IMR-90 (cell line): Measurements from ENCODE around the gene HSPA12A. TPM values are rescaled to one million over a fixed set of nuclear protein-coding genes. Genes with fewer than 3 reads are reported as not detected.

Experiments
- ATAC-seq: fragments of 200-7000 bp; cut with Tn5 transposase; 2 replicates; pipeline ENCODE4 v1.9.1; 2020; ENCODE audit warnings: low read depth, mild to moderate bottlenecking, moderate library complexity
- BruUV-seq: library from RNA; stranded (reverse); fragments of 400-500 nt; replicated peaks from 2 replicates; lab custom pipeline; 2021; lab: Mats Ljungman, UMichigan
- CTCF ChIA-PET: fragments of 300-600 bp; formaldehyde crosslinking; extraction: SDS; loops from one replicate; lab custom pipeline; 2021; ENCODE audit warnings: antibody characterized with exemption; lab: Yijun Ruan, JAX
- POLR2A ChIA-PET: fragments of 300-600 bp; sonication (Branson Sonifier 250); formaldehyde crosslinking; loops from one replicate; lab custom pipeline; 2022; ENCODE audit warnings: antibody characterized with exemption; ENCODE audit not compliant: unreplicated experiment; lab: Charles Lee
- DNase-seq: peaks from one replicate; pipeline ENCODE4 v3.0.0; 2013
- H2AFZ ChIP-seq: replicated peaks from 2 replicates; pipeline ENCODE3; 2013; ENCODE audit warnings: low read length, mild to moderate bottlenecking; ENCODE audit not compliant: poor library complexity
- H2AK5ac ChIP-seq: 2 replicates; pipeline ENCODE4 v1.6.1; 2013; ENCODE audit warnings: low read depth, low read length, inconsistent platforms
- H2AK9ac ChIP-seq: replicated peaks from 2 replicates; pipeline ENCODE3; 2013; ENCODE audit warnings: mild to moderate bottlenecking, low read depth, low read length, moderate library complexity; ENCODE audit not compliant: poor library complexity
- H2BK120ac ChIP-seq: 2 replicates; pipeline ENCODE4 v1.6.1; 2013; ENCODE audit warnings: low read depth, low read length, inconsistent platforms
- H2BK15ac ChIP-seq: 3 replicates; pipeline ENCODE4 v1.6.1; 2013; ENCODE audit warnings: low read depth, low read length, inconsistent platforms
- H2BK20ac ChIP-seq: 2 replicates; pipeline ENCODE4 v1.6.1; 2013; ENCODE audit warnings: low read depth, mild to moderate bottlenecking, inconsistent platforms, low read length, moderate library complexity
- H2BK5ac ChIP-seq: 2 replicates; pipeline ENCODE4 v1.6.1; 2013; ENCODE audit warnings: mild to moderate bottlenecking, low read depth, low read length, inconsistent platforms; ENCODE audit not compliant: poor library complexity, severe bottlenecking
- H3K14ac ChIP-seq: replicated peaks from 2 replicates; pipeline ENCODE4 v1.6.1; 2013; ENCODE audit warnings: low read depth, low read length, inconsistent platforms
- H3K18ac ChIP-seq: 2 replicates; pipeline ENCODE4 v1.6.1; 2013; ENCODE audit warnings: low read depth, low read length, control low read depth
- H3K23ac ChIP-seq: 2 replicates; pipeline ENCODE4 v1.6.1; 2013; ENCODE audit warnings: low read depth, low read length, inconsistent platforms
- H3K27ac ChIP-seq: 2 replicates; pipeline ENCODE4 v1.5.1; 2013; ENCODE audit warnings: mild to moderate bottlenecking, control low read depth, low read length; ENCODE audit not compliant: insufficient read depth
- H3K27me3 ChIP-seq: 2 replicates; pipeline ENCODE4 v1.6.1; 2013; ENCODE audit warnings: low read length; ENCODE audit not compliant: control insufficient read depth, insufficient read depth
- H3K36me3 ChIP-seq: 2 replicates; pipeline ENCODE4 v1.6.1; 2013; ENCODE audit warnings: low read length, mixed read lengths; ENCODE audit not compliant: control insufficient read depth, insufficient read depth
- H3K4ac ChIP-seq: 2 replicates; pipeline ENCODE4 v1.6.1; 2013; ENCODE audit warnings: low read depth, low read length, inconsistent platforms
- H3K4me1 ChIP-seq: 2 replicates; pipeline ENCODE4 v1.6.1; 2013; ENCODE audit warnings: low read length, mixed read lengths; ENCODE audit not compliant: control insufficient read depth, insufficient read depth
- H3K4me2 ChIP-seq: 2 replicates; pipeline ENCODE4 v1.6.1; 2013; ENCODE audit warnings: low read depth, mild to moderate bottlenecking, control low read depth, low read length, moderate library complexity
- H3K4me3 ChIP-seq: 2 replicates; pipeline ENCODE4 v1.5.1; 2013; ENCODE audit warnings: low read depth, mild to moderate bottlenecking, control low read depth, low read length, moderate library complexity; ENCODE audit not compliant: insufficient read depth
- H3K56ac ChIP-seq: 2 replicates; pipeline ENCODE4 v1.6.1; 2013; ENCODE audit warnings: low read length, inconsistent platforms; ENCODE audit not compliant: insufficient read depth; ENCODE audit errors: extremely low read depth
- H3K79me1 ChIP-seq, 2 experiments: 2 replicates each; pipeline ENCODE4 v1.6.1; 2013; ENCODE audit warnings: low read length in 2 of 2, inconsistent platforms in 1 of 2, low read depth in 1 of 2
- H3K9ac ChIP-seq: 2 replicates; pipeline ENCODE4 v1.6.1; 2013; ENCODE audit warnings: low read depth, low read length, control low read depth
- H3K9me1 ChIP-seq: 2 replicates; pipeline ENCODE4 v1.6.1; 2013; ENCODE audit warnings: low read length, inconsistent platforms; ENCODE audit not compliant: insufficient read depth
- H3K9me3 ChIP-seq: 2 replicates; pipeline ENCODE4 v1.6.1; 2013; ENCODE audit warnings: low read length; ENCODE audit not compliant: control insufficient read depth, insufficient read depth
- H4K20me1 ChIP-seq: 2 replicates; pipeline ENCODE4 v1.6.1; 2013; ENCODE audit warnings: low read length, inconsistent platforms; ENCODE audit not compliant: insufficient read depth
- H4K5ac ChIP-seq: 2 replicates; pipeline ENCODE4 v1.6.1; 2013; ENCODE audit warnings: mild to moderate bottlenecking, low read depth, low read length, control low read depth
- H4K8ac ChIP-seq, 2 experiments: 2 replicates each; pipeline ENCODE4 v1.6.1; 2013; ENCODE audit warnings: low read depth in 2 of 2, low read length in 2 of 2, control low read depth in 1 of 2, inconsistent platforms in 1 of 2
- H4K91ac ChIP-seq: 2 replicates; pipeline ENCODE4 v1.6.1; 2013; ENCODE audit warnings: low read depth, low read length, inconsistent platforms; ENCODE audit not compliant: insufficient read depth
- BHLHE40 ChIP-seq: fragments of 150-350 bp; IDR thresholded peaks from 2 replicates; pipeline ENCODE4 v1.6.1; 2016; ENCODE audit warnings: mild to moderate bottlenecking, low read depth, low read length
- CEBPB ChIP-seq: IDR thresholded peaks from 2 replicates; pipeline ENCODE4 v1.6.1; 2012; ENCODE audit warnings: low read depth, low read length, improper control_type of control experiment
- CHD1 ChIP-seq: IDR thresholded peaks from 2 replicates; pipeline ENCODE4 v1.6.1; 2012; ENCODE audit warnings: low read depth, low read length, improper control_type of control experiment
- FOS ChIP-seq: fragments of 150-350 bp; IDR thresholded peaks from 2 replicates; pipeline ENCODE4 v1.6.1; 2016; ENCODE audit warnings: low read depth, low read length
- MAFK ChIP-seq: IDR thresholded peaks from 2 replicates; pipeline ENCODE4 v1.6.1; 2012; ENCODE audit warnings: low read depth, low read length, improper control_type of control experiment
- MAZ ChIP-seq: IDR thresholded peaks from 2 replicates; pipeline ENCODE4 v1.6.1; 2012; ENCODE audit warnings: low read depth, mild to moderate bottlenecking, low read length, improper control_type of control experiment, moderate library complexity, borderline replicate concordance
- MXI1 ChIP-seq: IDR thresholded peaks from 2 replicates; pipeline ENCODE4 v1.6.1; 2012; ENCODE audit warnings: low read depth, mild to moderate bottlenecking, low read length, moderate library complexity, borderline replicate concordance
- NFE2L2 ChIP-seq: fragments of 150-350 bp; IDR thresholded peaks from 2 replicates; pipeline ENCODE4 v1.6.1; 2016; ENCODE audit warnings: low read depth, mild to moderate bottlenecking, low read length
- POLR2A ChIP-seq: IDR thresholded peaks from 2 replicates; pipeline ENCODE4 v1.6.1; 2012; ENCODE audit warnings: mild to moderate bottlenecking, low read depth, low read length
- RAD21 ChIP-seq: IDR thresholded peaks from 2 replicates; pipeline ENCODE4 v1.6.1; 2012; ENCODE audit warnings: low read length, improper control_type of control experiment
- RCOR1 ChIP-seq: IDR thresholded peaks from 2 replicates; pipeline ENCODE4 v1.6.1; 2012; ENCODE audit warnings: mild to moderate bottlenecking, low read length, improper control_type of control experiment; ENCODE audit not compliant: insufficient replicate concordance
- RFX5 ChIP-seq: IDR thresholded peaks from 2 replicates; pipeline ENCODE4 v1.8.0; 2012; ENCODE audit warnings: low read depth, mild to moderate bottlenecking, low read length, moderate library complexity
- SMC3 ChIP-seq: fragments of 150-350 bp; IDR thresholded peaks from 2 replicates; pipeline ENCODE4 v1.6.1; 2016; ENCODE audit warnings: low read depth, mild to moderate bottlenecking, antibody characterized with exemption, low read length, moderate library complexity
- whole genome bisulfite sequencing, 2 experiments: methylation state at CpG; one replicate each; pipeline versions ENCODE4 v1.1.5 to v1.1.7; 2013; ENCODE audit warnings: missing lambda C conversion rate in 2 of 2; ENCODE audit not compliant: insufficient read length in 1 of 2; ENCODE audit errors: extremely low coverage in 2 of 2; 5-methylcytosine and 5-hydroxymethylcytosine counted together
- dilution Hi-C: fragments of 300-500 bp; cut with HindIII; formaldehyde crosslinking; loops from one replicate; pipeline ENCODE4 v1.14.3; 2018; ENCODE audit warnings: low sequenced_read_pairs; ENCODE audit not compliant: unreplicated experiment
- in situ Hi-C: fragments of 300-500 bp; cut with MboI; formaldehyde crosslinking; loops from 3 replicates; pipeline ENCODE4 v1.14.3; 2019; ENCODE audit warnings: low sequenced_read_pairs, inconsistent platforms, mixed read lengths
- intact Hi-C: fragments of 100-400 bp; cut with micrococcal nuclease; formaldehyde crosslinking; loops from 2 replicates; pipeline ENCODE4 v1.10.0; 2022
- polyA plus RNA-seq, 3 experiments: library from polyadenylated mRNA; depleted of rRNA; stranded (reverse); fragments of >200 nt; gene quantifications; 2 replicates each; pipeline ENCODE4 v1.2.3, GENCODE V29; 2012; ENCODE audit warnings: low replicate concordance in 1 of 3
- total RNA-seq: library from RNA; depleted of rRNA; stranded (reverse); fragments of >200 nt; gene quantifications from 2 replicates; pipeline ENCODE4 v1.2.3, GENCODE V29; 2012
- TF ChIP-seq, protein P1 (sequence below): fragments of 150-350 bp; IDR thresholded peaks from 2 replicates; pipeline ENCODE4 v1.6.1; 2016; ENCODE audit warnings: low read depth, mild to moderate bottlenecking, low read length, moderate library complexity, borderline replicate concordance
- TF ChIP-seq, protein P2 (sequence below): fragments of 150-350 bp; IDR thresholded peaks from 2 replicates; pipeline ENCODE4 v1.6.1; 2017; ENCODE audit warnings: mild to moderate bottlenecking, antibody characterized with exemption, low read length, low read depth
- TF ChIP-seq, protein P3 (sequence below): conservative IDR thresholded peaks from 2 replicates; pipeline ENCODE4 v1.5.1; 2012; ENCODE audit warnings: mild to moderate bottlenecking, low read depth, low read length, improper control_type of control experiment

Gene HSPA12A
- total and polyA plus RNA-seq, 2 of the 4 experiments (the other 2 are of a cell fraction) = 16.1 to 16.7 TPM

GRCh38 chr10:116706281-116706680, 36.1 kb downstream of the HSPA12A start:
- Histone ChIP-seq H4K91ac (no peak overlapping the region), H2BK15ac (no peak overlapping the region), H3K23ac (no peak overlapping the region), H2AK5ac (no peak overlapping the region), H2BK5ac (no peak overlapping the region), H3K4ac (no peak overlapping the region), H3K27ac (no peak overlapping the region), H4K8ac (no peak overlapping the region), H3K9me1 (peaks cover 14% of the 10 kb centered on the region), H2BK20ac (no peak overlapping the region), H4K20me1 (peaks cover 4% of the 10 kb centered on the region; the same call in 1 of the 2 replicates), H3K79me1 (peaks cover 10 to 29% of the 10 kb centered on the region in 2 experiments), H2AK9ac (no peak overlapping the region), H3K18ac (no peak overlapping the region), H3K27me3 (no peaks in the 10 kb centered on the region), H3K4me1 (peaks cover 6% of the 10 kb centered on the region), H3K4me3 (no peak overlapping the region), H3K9ac (no peak overlapping the region), H3K4me2 (no peak overlapping the region), H3K9me3 (no peaks in the 10 kb centered on the region), H3K56ac (no peak overlapping the region), H2AFZ (no peak overlapping the region), H2BK120ac (no peak overlapping the region), H3K36me3 (peaks cover 3% of the 10 kb centered on the region; the same call in 1 of the 2 replicates), H3K14ac (no peak overlapping the region), H4K5ac (no peak overlapping the region)
- in situ Hi-C loops = no loop called here
- dilution Hi-C loops = no loop called here
- DNase-seq (no peak), ATAC-seq (no peak)
- BruUV-seq = no TSS peak
- ChIA-PET CTCF (no interaction called here), POLR2A (no interaction called here)
- 100% methylated on average over 5 of the region's 9 CpGs; no CpG with 5 or more reads in 1 of the 2 experiments for WGBS, 2 experiments
- intact Hi-C loops = no loop called here
- TF ChIP-seq FOS = no peak
- no peak for TF ChIP-seq MAFK
- TF ChIP-seq POLR2A = no peak
- no peak for TF ChIP-seq NFE2L2
- no peak for TF ChIP-seq BHLHE40
- no peak for TF ChIP-seq CEBPB
- no peak for TF ChIP-seq CHD1
- TF ChIP-seq, protein P1, sequence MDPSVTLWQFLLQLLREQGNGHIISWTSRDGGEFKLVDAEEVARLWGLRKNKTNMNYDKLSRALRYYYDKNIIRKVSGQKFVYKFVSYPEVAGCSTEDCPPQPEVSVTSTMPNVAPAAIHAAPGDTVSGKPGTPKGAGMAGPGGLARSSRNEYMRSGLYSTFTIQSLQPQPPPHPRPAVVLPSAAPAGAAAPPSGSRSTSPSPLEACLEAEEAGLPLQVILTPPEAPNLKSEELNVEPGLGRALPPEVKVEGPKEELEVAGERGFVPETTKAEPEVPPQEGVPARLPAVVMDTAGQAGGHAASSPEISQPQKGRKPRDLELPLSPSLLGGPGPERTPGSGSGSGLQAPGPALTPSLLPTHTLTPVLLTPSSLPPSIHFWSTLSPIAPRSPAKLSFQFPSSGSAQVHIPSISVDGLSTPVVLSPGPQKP = no peak
- TF ChIP-seq MXI1 = no peak
- TF ChIP-seq MAZ = no peak
- TF ChIP-seq RFX5 = no peak
- no peak for TF ChIP-seq RAD21
- no peak for TF ChIP-seq SMC3
- no peak for TF ChIP-seq RCOR1
- TF ChIP-seq, protein P2, sequence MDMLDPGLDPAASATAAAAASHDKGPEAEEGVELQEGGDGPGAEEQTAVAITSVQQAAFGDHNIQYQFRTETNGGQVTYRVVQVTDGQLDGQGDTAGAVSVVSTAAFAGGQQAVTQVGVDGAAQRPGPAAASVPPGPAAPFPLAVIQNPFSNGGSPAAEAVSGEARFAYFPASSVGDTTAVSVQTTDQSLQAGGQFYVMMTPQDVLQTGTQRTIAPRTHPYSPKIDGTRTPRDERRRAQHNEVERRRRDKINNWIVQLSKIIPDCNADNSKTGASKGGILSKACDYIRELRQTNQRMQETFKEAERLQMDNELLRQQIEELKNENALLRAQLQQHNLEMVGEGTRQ = no peak
- TF ChIP-seq, protein P3, sequence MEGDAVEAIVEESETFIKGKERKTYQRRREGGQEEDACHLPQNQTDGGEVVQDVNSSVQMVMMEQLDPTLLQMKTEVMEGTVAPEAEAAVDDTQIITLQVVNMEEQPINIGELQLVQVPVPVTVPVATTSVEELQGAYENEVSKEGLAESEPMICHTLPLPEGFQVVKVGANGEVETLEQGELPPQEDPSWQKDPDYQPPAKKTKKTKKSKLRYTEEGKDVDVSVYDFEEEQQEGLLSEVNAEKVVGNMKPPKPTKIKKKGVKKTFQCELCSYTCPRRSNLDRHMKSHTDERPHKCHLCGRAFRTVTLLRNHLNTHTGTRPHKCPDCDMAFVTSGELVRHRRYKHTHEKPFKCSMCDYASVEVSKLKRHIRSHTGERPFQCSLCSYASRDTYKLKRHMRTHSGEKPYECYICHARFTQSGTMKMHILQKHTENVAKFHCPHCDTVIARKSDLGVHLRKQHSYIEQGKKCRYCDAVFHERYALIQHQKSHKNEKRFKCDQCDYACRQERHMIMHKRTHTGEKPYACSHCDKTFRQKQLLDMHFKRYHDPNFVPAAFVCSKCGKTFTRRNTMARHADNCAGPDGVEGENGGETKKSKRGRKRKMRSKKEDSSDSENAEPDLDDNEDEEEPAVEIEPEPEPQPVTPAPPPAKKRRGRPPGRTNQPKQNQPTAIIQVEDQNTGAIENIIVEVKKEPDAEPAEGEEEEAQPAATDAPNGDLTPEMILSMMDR = no peak
